Measurements from ENCODE around the gene ACTBL2.

ACTBL2 gene

DNA sequence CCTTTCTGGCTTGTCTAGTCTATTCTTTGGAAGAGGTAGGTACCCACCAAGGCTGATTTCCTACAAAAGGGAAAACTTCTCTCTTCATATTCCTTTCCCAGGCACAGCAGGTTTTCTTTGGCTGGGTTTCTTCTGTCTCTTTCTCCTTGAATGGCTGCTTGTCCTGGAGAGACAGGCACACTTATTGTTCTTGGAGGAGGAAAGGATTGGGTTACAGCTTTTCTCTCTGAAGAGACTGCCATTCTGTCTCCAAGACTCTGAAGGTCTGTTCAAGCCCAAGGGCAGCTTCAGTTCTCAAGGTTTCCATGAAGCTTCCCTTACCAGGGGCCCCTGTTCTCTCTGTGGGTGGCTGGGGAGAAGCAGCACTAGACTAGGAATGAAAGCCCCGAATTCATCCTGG is 33.9 kb downstream of the ACTBL2 start:
- no peak for DNase-seq (ENCODE audit: low read depth)

DNA sequence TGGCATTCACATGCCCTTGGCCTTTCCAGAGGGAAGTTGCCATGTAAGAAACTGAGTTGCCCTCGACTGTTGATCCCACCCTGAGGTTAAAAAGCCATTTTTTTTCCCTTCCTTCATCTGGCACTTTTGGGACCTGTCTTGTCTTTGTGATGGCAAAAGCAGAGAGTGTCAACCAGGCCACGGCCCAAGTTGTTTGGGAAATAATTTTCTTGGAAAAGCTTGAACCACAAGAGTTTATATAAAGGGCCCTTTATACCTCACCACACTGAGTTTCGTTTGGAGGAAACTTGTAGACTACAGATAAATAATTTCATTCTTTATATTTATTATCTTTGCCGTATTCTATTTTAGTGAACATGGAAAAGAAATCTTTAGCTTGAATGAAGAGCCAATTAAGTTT is 34.3 kb downstream of the ACTBL2 start:
- DNase-seq (ENCODE audit: low read depth), result no peak

DNA sequence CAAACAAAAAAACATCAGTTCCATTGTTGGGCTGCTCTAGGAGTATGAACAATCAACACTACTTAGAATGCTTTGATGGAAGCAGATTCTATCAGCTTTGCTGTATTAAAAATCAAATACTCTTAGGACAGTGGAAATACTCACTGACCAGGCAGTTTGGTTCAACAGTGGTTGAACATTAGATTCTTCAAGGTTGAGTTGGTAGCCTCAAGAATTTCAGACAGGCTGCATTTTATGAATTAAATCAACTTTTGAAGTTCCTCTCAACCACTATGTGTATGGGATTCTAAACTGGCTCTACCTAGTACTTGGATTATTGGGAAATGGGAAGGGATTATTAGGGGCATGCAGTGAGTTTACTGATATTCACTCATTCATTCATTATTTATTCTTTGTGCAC is 35.0 kb downstream of the ACTBL2 start:
- peak; percentile 78 for DNase-seq (ENCODE audit: low read depth)

DNA sequence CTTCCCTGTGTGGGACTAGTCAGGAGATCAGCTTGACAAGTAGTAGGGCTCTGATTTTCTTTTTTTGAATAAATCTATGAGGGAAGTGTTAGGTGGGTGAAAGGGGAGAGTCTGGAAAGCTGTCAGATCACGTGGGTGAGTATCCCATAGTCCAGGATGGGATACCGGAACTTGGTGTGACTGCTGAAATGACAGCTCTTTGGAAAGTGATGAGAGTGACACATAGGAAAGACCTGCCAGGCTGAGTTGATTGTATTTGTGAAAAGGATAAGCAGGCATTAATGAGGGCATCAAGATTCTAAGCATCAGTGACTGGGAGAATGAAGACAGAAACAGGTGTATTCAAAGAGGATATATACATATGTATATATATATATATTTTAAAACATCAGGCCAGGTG is 35.6 kb downstream of the ACTBL2 start:
- no peak for DNase-seq (ENCODE audit: low read depth)

DNA sequence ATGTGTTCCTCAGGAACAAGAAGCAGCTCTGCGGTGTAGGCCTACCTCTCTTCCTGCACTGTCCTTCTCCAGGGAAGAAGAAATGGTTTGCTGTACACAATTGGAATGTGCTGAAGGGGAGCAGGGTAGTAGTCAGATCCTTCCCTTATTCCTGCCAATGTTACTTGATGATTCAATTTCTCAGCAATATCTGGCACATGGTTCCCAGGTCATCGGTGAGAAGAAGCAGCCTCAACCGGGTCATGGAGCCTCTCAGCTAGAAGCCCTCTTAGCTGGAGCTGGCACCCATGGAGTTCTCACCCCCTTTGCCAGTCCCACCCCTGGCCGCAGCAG is 36.9 kb downstream of the ACTBL2 start:
- DNase-seq (ENCODE audit: low read depth), result no peak

DNA sequence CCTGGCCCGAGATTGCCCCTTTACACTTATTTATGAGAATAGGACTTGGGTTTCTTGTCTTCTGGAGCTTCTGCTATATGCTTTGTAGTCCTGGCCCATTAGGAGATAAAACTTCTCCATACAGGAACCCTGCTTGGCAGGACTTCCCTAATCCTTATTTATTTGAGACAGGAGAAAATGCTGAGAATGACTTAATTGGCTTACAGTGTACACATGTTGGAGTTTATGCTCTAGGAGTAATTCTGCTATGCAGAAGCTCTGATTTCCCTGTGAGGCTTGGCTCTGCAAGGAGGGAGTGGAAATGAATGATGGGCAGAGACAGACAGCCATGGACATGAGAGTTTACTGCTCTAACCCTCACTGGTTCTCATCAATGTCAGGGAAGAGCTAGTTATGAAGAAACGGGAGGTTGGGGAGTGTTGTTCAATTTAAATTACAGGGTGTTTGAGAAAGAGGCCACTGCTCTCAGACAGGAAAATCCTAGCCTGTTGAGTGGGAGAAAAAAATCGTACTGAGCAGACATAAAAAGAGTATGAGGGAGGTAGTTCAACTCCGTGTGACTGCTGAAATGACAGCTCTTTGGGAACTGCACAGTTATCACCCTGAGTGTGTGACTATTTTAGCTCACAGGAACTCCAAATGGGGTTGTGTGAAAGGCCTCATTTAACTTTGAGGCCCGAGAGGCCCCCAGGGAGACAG is 37.5 kb downstream of the ACTBL2 start:
- no peak for DNase-seq (ENCODE audit: low read depth)

DNA sequence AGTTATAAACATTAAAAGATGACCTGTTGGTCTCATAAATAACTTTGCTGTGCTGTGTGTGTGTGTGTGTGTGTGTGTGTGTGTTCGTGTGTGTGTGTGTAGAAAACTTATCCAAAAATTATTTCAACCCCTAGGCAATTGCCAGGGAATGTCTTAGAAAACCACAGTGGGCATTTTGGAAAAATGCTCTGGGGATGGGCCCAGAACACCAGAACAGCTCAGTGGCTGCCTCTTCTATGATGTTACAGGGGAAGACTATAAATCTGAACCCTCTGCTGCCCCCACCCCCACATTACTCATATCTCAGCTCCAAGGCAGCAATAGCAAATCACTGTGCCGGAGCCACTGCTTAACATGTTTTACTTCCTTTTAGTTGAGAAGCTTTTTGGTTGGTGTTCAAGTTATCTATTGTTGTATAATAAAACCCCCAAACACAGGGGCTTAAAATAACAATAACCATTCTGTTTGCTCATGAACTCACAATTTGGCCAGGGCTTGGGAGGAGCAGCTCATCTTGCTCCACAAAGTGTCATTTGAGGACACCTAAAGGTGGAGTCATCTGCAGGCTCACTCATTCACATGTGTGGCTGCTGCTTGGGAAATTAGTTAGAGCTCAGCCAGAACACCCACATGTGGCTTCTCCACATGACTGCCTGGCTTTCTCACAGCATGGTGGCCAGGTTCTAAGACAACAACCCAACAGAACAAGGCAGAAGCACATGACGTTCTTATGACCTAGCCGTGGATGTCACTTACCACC is 40.4 kb downstream of the ACTBL2 start:
- peak; percentile 93 for DNase-seq (ENCODE audit: low read depth)

DNA sequence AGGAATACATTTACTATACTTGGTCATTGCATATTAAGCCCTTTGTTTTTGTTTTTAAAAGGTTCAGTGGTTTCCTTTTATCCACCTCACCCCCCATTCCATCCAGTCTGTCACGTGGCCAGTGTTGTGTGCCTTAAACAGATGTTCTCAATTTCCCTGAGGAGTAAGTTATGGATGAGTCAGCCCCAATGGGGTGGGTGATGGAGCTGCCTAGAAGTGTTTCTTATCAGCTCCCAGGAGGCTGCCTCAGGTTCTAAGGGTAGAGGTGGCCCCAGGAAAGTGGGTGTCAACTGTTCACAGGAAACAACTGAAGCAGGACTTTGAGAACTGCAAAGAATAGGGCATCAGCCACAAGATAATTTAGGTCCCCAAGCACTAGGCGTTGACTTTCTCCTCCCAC is 41.1 kb downstream of the ACTBL2 start:
- DNase-seq (ENCODE audit: low read depth), result peak; percentile 98

DNA sequence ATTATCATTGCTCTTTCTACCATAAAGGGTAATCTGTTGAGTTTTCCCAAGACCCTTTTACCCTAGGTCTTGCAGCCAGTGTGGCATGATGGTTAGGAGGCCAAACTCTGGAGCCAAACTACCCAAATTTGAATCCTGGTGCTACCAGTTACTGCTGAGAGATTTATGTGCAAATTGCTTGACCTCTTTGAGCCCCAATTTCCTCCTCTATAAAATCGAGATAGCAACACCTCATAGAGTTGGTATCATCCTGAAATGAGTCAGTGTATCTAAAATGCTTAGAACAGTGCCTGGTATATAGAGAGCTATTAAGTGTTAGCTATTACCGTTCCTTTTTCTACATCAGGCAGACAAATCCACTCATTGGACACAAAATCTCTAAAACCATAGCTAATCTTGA is 43.0 kb downstream of the ACTBL2 start:
- no peak for DNase-seq (ENCODE audit: low read depth)

DNA sequence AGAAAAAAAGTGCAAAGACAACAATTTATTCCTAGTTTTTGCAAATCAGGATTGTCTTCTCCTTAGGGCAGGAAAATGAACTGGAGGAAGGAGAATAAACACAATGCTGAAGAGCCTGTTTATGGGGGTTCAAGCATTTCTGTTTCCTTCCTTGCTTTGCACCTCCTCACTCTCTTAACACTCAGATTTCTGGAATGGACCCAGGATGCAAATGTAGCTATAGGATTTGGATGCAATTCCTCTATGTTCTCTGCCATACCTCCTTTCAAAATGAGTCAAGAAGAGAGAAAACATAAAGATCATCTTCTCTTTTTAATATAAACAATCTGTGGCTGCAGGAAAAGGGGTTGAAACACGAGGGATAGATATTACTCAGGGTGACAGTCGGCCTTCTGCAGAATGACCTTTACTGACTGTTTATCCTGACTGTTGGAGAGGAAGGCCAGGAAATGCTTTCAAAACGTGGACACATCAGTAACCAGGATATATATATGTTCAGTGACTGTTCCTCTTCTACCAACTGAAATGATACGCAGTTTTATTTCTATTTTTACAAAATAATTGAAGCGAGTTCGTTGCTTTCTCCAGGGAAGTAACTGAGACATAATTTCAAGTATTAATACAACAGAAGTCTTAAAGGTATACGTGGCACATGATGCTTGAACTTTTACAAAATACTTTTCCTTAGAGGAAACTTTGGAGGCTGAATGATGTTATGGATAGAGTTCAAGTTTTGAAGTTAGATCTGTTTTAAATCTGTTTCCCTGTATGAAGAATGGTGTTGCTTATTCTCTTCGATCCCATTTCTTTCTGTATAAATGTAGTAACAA is 44.4 kb downstream of the ACTBL2 start:
- DNase-seq (ENCODE audit: low read depth), result peak; percentile 64

DNA sequence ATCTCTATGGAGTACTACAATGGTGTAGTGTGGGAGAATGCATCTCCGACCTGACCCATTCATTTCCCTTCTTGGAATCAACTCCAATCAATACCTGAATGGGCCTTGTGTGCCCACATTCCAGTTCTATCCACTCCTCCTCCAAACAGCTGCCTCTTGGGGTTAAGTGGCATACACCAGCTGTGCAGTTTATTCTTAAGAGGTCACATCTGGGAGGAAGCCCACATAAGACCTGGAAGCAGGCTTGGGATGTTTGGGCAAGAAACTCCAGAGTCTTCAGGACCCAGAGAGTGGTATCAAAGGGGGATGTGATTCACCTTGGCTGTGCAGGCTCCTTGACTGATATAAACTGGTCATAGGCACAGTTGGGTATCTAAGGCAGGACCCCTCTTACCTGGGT is 46.0 kb downstream of the ACTBL2 start:
- DNase-seq (ENCODE audit: low read depth), result no peak

DNA sequence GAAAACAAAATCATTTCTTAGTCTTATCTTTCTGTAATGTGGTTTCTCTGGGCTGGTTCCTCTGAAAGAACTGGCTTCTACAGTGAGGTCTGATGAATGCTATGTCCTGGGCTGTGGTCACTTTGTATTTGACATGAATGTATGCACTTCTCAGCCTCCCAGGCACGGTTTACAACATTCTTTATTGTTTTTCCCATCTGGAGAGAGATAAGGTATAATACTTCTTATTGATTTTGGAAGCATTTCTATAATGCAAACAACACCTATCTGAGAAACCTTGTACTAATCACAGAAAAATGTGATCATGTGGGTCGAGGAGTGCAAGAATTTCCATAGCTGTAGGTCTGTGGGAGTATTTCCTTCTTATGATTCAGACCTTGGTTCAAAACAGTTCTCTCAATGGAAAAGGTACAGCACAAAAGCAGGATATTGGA is 46.9 kb downstream of the ACTBL2 start:
- peak; percentile 98 for DNase-seq (ENCODE audit: low read depth)

DNA sequence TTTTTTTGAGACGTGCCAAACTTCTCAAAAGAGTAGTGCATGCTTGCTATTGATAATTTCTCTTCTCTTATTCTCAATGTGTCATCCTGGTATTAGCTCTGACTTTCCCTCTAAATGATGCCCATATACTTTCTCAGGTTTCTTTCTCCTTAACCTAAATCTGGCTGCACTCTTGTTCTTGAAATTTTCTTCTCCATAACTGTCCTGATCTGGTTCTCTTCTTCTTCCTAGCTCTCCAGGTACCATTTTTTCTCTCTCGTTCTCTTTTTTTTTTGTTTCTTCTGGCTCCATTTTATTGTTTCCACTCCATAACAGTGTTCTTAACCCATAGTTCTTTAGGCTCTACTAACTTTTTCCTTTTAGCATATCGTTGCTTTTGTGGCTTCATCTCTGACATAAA is 47.9 kb downstream of the ACTBL2 start:
- DNase-seq (ENCODE audit: low read depth), result no peak

DNA sequence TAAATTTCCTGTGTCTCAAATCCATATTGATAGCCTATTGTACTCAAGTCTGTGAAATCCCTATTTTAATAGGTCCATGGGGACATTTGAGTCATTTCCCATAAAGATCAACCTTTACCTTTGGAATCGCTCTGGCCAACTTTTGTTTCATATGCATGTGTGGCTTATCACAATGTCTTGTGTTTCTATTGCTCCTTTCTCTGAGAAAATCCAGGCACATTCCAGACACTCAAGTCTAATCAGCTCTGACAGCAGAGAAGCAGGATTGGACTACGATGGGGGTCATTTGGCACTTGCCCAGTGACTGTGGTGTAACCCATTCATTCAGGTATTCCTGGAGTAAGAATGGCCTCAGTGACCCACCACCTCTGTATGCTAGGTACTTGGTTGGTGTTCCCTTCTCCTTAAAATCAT is 48.4 kb downstream of the ACTBL2 start:
- peak; percentile 62 for DNase-seq (ENCODE audit: low read depth)

DNA sequence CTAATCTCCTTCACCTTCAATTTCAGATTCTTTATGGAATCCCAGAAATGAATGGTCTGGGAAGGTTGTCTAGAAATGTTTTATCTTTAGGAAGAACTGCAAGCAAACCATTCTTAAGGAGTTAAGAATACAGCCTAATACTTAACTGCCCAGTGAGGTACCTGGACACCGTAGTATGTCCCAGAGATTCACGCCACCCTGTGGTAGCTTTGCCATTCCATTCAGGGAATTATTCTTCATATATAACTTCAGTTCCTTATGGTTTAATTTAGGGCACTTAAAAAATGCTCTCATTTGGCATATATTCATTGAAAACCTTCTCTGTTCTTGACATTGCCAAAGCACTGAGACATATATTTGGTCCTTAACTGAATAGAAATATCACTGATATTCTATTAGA is 49.7 kb downstream of the ACTBL2 start:
- DNase-seq (ENCODE audit: low read depth), result no peak

DNA sequence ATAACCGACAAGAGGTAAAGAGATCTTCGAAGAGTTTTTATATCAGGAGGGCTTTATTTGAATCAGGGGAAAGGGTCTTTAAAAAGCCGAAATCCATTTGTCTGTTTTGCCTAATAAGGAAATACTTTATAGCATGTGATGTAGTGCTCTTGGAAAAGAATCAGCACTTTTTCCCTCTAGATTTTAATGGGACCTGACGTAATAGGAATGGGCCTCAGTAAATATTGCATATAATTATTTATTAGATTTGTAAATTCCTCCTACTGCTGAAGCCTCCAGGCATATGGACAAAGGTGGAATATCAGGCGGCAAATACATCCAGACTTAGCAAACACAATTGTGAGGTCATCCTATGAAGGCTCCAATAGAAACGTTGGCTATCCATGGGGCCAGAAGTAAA is 50.9 kb downstream of the ACTBL2 start:
- no peak for DNase-seq (ENCODE audit: low read depth)
